Gastroesophageal sphincter (tissue), 4 donors: ENCODE measurements around the gene CARNS1. TPM values are rescaled to one million over a fixed set of nuclear protein-coding genes. Genes with fewer than 3 reads are reported as not detected.

Source experiments
- ATAC-seq: fragments of 150-250 bp; one replicate; pipeline ENCODE4 v1.9.1; 2016; ENCODE audit warnings: mild to moderate bottlenecking, moderate library complexity
- H3K27ac ChIP-seq, 4 donors: fragments of 200-600 bp; sonication (generic) in 3 of 4; 1 replicate in 3 of 4; 2 replicates in 1 of 4; pipeline ENCODE4 v1.5.1; 2016 to 2019
- H3K27me3 ChIP-seq: fragments of 200-600 bp; sonication (generic); one replicate; pipeline ENCODE4 v1.5.1; 2019
- H3K36me3 ChIP-seq, 2 donors: fragments of 200-600 bp; sonication (generic); one replicate each; pipeline ENCODE4 v1.5.1; 2019; ENCODE audit warnings: control low read depth in 1 of 2
- H3K4me1 ChIP-seq, 3 donors: fragments of 200-600 bp; sonication (generic); 1 replicate in 2 of 3; 2 replicates in 1 of 3; pipeline ENCODE4 v1.5.1; 2016 to 2019; ENCODE audit warnings: control low read depth in 2 of 3
- H3K4me3 ChIP-seq, 2 donors: fragments of 200-600 bp; sonication (generic); one replicate each; pipeline ENCODE4 v1.5.1; 2019; ENCODE audit warnings: mild to moderate bottlenecking in 1 of 2, moderate library complexity in 1 of 2
- H3K9me3 ChIP-seq, 3 donors: fragments of 200-600 bp; sonication (generic); one replicate each; pipeline ENCODE4 v1.5.1; 2017 to 2019; ENCODE audit warnings: control low read depth in 2 of 3
- EP300 ChIP-seq: sonication (generic); formaldehyde crosslinking; IDR thresholded peaks from one replicate; pipeline ENCODE4 v1.6.1; 2017; ENCODE audit warnings: antibody characterized with exemption, mild to moderate bottlenecking
- POLR2A ChIP-seq, 2 donors: fragments of 450-650 bp; IDR thresholded peaks; one replicate each; pipeline ENCODE4 v1.6.1; 2017; ENCODE audit warnings: antibody characterized with exemption in 2 of 2, mild to moderate bottlenecking in 2 of 2, moderate library complexity in 1 of 2
- POLR2AphosphoS5 ChIP-seq: sonication (generic); formaldehyde crosslinking; IDR thresholded peaks from one replicate; pipeline ENCODE4 v1.6.1; 2017; ENCODE audit warnings: antibody characterized with exemption
- WGBS, 2 donors: methylation state at CpG; one replicate each; pipeline ENCODE4 v1.1.5; 2018; ENCODE audit warnings: low coverage in 1 of 2; 5-methylcytosine and 5-hydroxymethylcytosine counted together
- total RNA-seq, 4 donors: library from RNA; depleted of rRNA; stranded (reverse); fragments of >200 nt; gene quantifications; one replicate each; pipeline ENCODE4 v1.1.0, GENCODE V29; 2016
- TF ChIP-seq, protein P1 (sequence below), 4 experiments: fragments of 200-600 bp in 2 of 4; fragments of 450-650 bp in 2 of 4; sonication (generic) in 1 of 4; IDR thresholded peaks; one replicate each; pipeline ENCODE4 v1.5.1; 2017 to 2019; ENCODE audit warnings: antibody characterized with exemption in 4 of 4, mild to moderate bottlenecking in 2 of 4, moderate library complexity in 2 of 4

CARNS1 gene
- total RNA-seq, 4 donors from 2014 or later, result 0.73 to 3.3 (median 1.6) TPM

DNA sequence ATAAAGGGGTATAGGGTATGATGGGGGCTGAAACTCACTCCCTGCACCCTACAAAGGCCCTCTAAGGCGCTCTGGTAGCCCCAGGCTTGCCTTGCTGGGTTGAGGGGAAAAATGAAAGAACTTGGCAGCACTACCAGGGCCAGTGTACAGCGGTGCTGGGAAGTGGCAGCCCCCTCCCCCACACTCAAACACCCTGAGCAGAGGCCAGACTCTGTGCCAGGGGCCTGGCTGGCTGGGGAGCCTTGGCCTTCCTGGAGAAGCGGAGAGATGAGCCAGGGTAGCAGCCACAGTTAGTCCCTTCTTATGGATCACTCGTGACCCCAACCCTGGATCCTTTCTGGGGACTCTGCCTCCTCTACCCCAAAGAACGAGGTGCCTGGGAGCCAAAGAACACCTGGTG lies 50.9 kb downstream of the CARNS1 start:
- H3K27me3 ChIP-seq, result no peaks in the 10 kb centered on the region
- H3K4me3 ChIP-seq, result no peak overlapping the region
- H3K27ac ChIP-seq, result peak overlapping the region in 2 of 4 donors; percentile 90 to 92
- TF ChIP-seq EP300 (no peak), POLR2A (IDR thresholded peaks at IDR 0.05) (no peak), POLR2AphosphoS5 (no peak)
- TF ChIP-seq, protein P1, sequence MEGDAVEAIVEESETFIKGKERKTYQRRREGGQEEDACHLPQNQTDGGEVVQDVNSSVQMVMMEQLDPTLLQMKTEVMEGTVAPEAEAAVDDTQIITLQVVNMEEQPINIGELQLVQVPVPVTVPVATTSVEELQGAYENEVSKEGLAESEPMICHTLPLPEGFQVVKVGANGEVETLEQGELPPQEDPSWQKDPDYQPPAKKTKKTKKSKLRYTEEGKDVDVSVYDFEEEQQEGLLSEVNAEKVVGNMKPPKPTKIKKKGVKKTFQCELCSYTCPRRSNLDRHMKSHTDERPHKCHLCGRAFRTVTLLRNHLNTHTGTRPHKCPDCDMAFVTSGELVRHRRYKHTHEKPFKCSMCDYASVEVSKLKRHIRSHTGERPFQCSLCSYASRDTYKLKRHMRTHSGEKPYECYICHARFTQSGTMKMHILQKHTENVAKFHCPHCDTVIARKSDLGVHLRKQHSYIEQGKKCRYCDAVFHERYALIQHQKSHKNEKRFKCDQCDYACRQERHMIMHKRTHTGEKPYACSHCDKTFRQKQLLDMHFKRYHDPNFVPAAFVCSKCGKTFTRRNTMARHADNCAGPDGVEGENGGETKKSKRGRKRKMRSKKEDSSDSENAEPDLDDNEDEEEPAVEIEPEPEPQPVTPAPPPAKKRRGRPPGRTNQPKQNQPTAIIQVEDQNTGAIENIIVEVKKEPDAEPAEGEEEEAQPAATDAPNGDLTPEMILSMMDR (IDR thresholded peaks at IDR 0.05), result no peak
- peaks cover 0 to 60% (median 23%) of the 10 kb centered on the region in 3 donors for H3K4me1 ChIP-seq
- peaks cover 0 to 4% of the 10 kb centered on the region in 2 donors for H3K36me3 ChIP-seq
- H3K9me3 ChIP-seq, result no peaks in the 10 kb centered on the region
- 33 to 69% methylated on average over 1 to 3 of the region's 5 CpGs for WGBS, 2 donors
- no peak for ATAC-seq

DNA sequence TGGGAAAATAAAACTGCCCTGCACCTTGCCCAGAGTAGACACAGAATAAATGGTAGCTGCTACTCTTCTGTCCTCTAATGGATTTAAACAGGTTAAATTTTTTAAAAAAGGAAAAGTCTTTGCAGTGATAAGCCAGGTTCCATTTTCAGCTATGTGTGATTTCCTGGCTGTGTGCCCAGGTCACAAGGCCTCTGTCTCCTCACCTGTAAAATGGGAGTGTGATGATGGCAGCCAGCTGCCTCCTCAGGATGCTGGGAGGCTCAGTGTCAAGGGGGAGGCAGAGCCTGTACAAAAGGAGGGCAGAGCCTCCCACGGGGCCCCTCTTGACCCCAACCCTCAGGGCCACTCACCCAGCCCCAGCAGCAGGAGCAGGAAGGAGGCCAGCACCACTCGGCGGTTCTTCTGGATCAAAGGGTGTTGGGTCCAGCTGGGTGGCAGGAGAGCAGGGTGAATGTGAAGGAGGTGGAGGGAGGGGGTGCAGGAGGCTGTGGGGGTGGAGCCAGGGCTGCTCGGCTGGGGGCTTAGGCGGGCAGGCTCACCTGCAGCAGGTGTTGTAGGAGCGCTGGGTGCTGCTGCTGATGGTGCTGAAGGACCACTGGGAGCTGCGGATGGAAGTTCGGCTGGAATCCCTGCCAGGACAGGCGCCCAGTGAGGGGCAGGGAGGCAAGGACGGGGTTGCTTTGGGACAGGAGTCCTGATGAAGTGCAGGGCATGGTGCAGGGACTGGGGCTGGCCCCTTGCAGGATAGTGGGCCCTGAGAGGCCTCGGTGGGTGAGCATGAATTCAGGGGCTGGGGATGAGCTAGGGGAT lies 51.7 kb downstream of the CARNS1 start:
- peak overlapping the region in 3 of 4 donors; percentile 88 to 92 (median 90) for H3K27ac ChIP-seq
- peaks cover 0 to 60% (median 23%) of the 10 kb centered on the region in 3 donors for H3K4me1 ChIP-seq
- H3K4me3 ChIP-seq, result no peak overlapping the region
- peaks cover 0 to 4% of the 10 kb centered on the region in 2 donors for H3K36me3 ChIP-seq
- TF ChIP-seq POLR2A (IDR thresholded peaks at IDR 0.05) (no peak), POLR2AphosphoS5 (no peak), EP300 (no peak)
- TF ChIP-seq, protein P1 (IDR thresholded peaks at IDR 0.05), result no peak
- WGBS, 2 donors, result 33 to 80% methylated on average over 1 to 2 of the region's 11 CpGs
- no peak for ATAC-seq
- no peaks in the 10 kb centered on the region for H3K27me3 ChIP-seq
- no peaks in the 10 kb centered on the region for H3K9me3 ChIP-seq

DNA sequence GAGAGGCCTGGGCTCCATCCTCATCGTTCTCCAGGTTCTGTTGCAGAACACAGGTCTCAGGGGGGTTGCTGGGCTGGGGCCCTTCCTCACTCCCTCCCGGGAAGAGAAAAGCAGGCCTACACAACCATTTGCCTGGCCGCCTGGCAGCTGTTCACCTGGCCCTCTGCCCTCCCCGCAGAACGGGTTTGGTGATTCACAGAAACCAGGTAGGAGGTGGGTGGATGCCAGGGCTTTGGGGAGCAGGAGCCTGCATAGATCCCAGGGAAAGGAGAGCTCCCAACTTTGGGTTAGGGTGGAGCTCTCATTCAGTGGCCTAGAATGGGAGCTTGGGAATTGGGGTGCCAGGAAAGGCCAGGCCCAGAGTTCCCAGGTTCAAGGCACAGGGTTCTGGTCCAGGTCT lies 52.6 kb downstream of the CARNS1 start:
- peaks cover 0 to 4% of the 10 kb centered on the region in 2 donors for H3K36me3 ChIP-seq

DNA sequence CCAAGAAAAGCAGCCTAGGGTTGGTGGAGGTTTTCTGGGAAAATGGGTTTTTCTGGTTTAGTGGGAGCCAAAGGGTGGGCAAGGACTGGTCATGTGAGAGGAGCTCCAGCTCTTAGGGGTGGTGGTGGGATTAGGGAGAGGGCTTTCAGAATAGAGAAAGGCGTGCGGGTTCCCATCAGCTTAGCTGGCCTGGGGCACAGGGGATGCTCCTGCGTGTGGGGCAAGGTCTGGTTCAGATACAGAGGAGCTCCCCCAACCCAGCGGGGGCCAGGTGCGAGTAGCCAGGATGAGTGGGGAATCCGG lies 52.9 kb downstream of the CARNS1 start:
- Histone ChIP-seq H3K36me3 (peaks cover 0 to 4% of the 10 kb centered on the region in 2 donors), H3K27me3 (no peaks in the 10 kb centered on the region), H3K4me3 (peak overlapping the region; percentile 61 to 84), H3K27ac (peak overlapping the region; percentile 16 to 90 (median 88)), H3K9me3 (no peaks in the 10 kb centered on the region), H3K4me1 (peaks cover 0 to 60% (median 23%) of the 10 kb centered on the region in 3 donors)
- no peak for ATAC-seq
- no peak for TF ChIP-seq EP300
- no peak for TF ChIP-seq POLR2A (IDR thresholded peaks at IDR 0.05)
- TF ChIP-seq, protein P1 (IDR thresholded peaks at IDR 0.05), result no peak
- TF ChIP-seq POLR2AphosphoS5, result no peak
- WGBS, 2 donors, result 7% methylated on average over 3 of the region's 6 CpGs; no CpG with 5 or more reads in 1 of the 2 donors

More for the DNA sequence above, 52.6 kb downstream of the CARNS1 start:
- Histone ChIP-seq H3K4me1 (peaks cover 0 to 60% (median 23%) of the 10 kb centered on the region in 3 donors), H3K4me3 (peak overlapping the region; percentile 61 to 84), H3K27ac (peak overlapping the region in 3 of 4 donors; percentile 88 to 90 (median 88)), H3K27me3 (no peaks in the 10 kb centered on the region), H3K9me3 (no peaks in the 10 kb centered on the region)
- TF ChIP-seq POLR2AphosphoS5 (no peak), POLR2A (IDR thresholded peaks at IDR 0.05) (no peak), EP300 (no peak)
- TF ChIP-seq, protein P1 (IDR thresholded peaks at IDR 0.05), result no peak
- 10% methylated on average over 2 of the region's 5 CpGs; no CpG with 5 or more reads in 1 of the 2 donors for whole genome bisulfite sequencing, 2 donors
- ATAC-seq, result no peak
